Activated naive CD4-positive, alpha-beta T cell treated with Interleukin-2 at 50 U/mL for 16 hours (primary cell): Measurements from ENCODE around the gene DGLUCY.
"Not testable (repeated sequence)": the region's sequence is repeated elsewhere in the genome, so short reads cannot be mapped to it uniquely, and the experiment has no call there.

Source experiments
- DNase-seq: peaks from one replicate; pipeline ENCODE4 v3.0.0-alpha.2; 2020

The DGLUCY gene

DNA sequence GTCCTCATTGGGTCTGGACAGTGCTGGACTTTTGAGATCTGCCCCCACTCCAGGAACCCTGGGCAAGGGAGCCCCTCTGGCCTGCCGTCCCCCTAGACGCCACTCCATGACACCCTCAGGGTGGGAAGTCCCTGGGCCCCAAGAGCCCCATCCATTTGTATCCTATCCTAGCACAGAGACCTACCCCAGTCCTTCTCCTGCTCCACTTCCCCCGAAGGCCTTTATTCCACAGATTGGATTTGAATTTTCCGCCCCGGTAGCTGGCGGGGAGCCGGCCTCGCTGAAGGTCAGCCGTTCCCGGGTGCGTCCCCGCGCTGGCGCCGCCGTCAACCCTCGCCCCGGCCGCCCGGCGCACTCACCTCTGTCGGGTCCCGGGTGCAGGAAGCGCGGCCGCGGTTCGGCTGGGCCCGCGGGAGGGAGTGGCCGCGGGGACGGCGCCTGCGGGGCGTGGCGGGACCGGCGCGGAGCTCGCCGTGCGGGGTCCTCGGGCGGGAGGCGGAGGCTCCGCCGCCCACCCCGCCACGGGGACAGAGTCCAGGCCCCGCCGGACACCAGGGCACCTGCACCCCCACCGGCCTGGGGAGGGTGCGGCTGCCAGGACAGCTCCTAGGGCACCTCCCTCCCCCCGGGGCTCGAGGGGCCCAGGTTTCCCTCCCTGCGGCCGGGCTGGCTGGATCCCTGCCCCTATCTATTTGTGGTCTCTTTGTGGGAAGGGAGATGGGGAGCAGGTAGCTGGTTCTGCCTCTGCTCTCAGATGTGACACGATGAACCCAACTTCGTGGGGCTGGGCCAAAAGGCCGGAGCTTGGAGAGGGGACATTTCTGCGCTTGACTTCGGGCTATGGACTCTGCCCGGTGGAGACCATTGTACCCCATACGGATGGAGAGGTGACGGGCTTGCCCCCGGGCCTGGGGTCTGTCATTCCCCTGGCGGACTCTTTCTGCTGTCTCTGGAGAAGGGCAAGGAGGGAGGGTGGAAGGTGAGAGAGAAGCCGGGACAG lies 150.6 kb downstream of the DGLUCY start:
- DNase-seq, result no peak

DNA sequence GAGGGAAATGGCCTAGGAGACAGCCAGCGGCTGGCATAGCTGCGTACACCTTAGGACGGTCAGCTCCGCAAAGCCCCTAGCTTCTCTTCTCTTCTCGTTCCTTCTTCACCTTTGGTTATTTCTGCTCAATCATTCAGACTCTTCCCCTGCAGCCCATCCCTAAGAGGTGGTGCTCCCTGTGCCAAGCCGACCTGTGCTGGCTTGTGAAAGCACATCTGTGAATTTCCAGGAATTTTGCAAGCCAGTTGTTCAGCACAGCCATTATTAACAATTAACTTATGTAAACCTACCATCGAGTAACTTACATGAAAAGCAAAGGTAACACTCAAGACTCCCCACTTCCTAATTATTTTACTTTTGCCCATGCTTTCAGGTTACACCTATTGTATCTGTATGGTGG lies 151.5 kb downstream of the DGLUCY start:
- DNase-seq, result no peak

DNA sequence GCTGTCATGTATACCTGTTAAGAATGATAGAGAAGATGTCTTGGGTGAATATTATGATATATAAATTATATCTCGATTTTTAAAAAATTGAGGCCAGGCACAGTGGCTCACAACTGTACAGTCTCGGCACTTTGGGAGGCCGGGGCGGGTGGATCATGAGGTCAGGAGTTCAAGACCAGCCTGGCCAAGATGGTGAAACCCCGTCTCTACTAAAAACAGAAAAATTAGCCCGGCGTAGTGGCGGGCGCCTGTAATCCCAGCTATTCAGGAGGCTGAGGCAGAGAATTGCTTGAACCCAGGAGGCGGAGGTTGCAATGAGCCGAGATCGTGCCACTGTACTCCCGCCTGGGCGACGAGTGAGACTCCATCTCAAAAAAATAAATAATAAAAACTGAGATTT lies 152.4 kb downstream of the DGLUCY start:
- DNase-seq, result not testable (repeated sequence)

DNA sequence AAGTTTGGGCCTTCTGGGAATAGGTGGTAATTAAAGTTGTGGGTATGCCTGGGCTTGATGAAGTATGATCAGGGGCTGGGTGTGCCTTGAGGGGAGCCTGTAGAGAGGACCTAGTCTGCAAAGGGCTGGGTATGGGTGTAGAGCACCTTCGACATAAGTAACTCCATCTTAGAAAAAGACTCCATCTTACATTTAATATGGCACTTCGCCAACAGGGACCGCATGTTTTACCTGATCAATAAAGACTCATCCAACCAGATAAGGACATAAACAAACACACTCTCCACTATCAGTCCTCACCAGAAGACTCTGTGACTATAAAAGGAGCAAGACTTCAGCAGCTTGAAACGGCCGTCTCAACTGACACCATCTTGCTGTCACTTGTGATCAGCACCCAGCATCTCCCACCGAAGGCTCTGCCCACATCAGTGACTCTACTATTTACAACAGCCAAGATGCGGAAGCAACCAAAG lies 154.1 kb downstream of the DGLUCY start:
- DNase-seq, result no peak

DNA sequence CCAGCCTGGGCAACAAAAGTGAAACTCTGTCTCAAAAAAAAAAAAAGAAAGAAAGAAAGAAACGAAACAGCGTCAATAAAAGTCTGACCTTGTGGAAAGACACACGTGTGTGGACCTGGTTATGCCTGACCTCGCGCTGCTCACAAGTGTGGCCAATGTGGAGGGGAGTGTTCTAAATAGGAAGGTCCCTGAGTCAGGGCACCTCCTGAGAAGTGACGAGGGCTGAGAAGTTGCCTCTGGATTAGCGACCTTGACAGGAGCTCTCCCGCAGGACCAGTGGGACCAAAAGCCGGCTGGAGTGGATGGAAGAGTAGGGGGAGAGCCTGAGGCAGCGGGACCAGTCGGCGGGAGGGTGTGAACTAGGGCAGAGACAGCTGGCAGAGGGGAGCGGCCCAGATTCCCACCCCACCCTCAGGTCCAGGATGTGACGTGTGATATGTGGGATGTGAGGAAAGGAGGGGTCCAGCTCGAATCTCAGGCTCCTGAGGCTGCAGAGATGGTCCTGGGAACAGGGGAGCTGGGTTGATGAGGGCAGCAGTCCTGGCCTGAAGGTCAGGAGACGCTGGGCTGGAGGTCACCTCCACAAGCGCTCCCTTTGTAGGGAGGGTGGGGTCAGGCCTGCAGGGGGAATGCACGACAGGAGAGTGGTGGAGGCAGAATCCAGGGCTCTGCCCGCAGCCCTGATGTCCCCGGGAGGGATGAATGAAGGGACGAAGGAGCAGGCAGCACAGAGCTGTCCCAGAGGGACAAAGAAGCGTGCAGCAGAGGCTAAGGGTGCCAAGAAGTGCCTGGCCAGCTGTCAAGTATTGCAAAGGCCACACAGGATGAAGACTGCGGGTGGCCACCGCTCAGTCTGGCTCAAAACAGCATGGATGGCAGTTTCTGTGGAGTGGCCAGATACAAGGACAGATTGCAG lies 155.5 kb downstream of the DGLUCY start:
- no peak for DNase-seq

DNA sequence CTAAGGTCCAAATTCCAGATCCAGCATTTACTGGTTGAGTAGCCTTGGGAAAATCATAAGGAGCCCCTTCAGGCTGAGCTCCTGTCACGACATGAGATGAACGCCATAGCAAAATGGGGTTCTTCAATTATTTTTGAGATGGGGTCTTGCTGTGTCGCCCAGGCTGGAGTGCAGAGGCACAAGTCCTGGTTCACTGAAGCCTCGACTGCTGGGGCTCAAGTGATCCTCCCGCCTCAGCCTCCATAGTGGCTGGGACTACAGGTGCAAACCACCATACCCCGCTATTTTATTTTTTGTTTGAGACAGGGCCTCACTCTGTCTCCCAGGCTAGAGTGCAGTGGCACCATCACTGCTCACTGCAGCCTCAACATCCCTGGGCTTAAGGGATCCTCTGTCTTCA lies 156.3 kb downstream of the DGLUCY start:
- no peak for DNase-seq

DNA sequence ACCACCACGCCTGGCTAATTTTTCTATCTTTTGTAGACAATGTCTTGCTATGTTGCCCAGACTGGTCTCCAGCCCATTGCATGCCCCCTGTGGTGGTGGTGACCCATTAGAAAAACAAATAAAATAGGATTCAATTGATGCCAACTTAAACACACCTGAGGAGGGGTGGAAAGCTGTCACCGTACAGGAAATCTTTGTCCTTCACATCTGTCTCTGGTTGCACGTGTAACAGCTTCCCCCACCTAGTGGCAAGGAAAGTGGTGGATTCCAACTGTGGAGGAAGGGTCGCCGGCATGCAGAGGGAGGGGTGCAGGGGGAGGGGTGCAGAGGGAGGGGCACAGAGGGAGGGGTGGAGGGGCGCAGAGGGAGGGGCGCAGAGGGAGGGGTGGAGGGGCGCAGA lies 156.7 kb downstream of the DGLUCY start:
- no peak for DNase-seq

DNA sequence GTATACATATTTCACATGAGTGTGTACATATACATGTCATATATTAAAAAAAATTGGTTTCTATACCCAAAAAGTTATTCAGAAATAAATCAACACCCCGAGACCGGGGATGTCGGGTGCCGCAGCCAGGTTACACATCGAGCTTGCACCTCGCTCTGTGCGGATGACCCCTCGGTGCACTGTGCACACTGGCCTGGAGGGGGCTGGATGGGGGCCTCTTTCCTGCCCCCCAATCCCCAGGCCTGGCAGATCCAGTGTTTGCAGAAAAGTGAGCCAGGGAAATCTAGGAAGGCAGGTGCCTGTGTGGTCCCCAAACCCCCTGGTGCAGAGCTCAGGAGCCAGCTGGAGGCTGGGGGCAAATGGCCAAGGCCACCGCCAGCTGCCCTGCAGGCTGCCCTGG lies 157.8 kb downstream of the DGLUCY start:
- DNase-seq, result no peak

DNA sequence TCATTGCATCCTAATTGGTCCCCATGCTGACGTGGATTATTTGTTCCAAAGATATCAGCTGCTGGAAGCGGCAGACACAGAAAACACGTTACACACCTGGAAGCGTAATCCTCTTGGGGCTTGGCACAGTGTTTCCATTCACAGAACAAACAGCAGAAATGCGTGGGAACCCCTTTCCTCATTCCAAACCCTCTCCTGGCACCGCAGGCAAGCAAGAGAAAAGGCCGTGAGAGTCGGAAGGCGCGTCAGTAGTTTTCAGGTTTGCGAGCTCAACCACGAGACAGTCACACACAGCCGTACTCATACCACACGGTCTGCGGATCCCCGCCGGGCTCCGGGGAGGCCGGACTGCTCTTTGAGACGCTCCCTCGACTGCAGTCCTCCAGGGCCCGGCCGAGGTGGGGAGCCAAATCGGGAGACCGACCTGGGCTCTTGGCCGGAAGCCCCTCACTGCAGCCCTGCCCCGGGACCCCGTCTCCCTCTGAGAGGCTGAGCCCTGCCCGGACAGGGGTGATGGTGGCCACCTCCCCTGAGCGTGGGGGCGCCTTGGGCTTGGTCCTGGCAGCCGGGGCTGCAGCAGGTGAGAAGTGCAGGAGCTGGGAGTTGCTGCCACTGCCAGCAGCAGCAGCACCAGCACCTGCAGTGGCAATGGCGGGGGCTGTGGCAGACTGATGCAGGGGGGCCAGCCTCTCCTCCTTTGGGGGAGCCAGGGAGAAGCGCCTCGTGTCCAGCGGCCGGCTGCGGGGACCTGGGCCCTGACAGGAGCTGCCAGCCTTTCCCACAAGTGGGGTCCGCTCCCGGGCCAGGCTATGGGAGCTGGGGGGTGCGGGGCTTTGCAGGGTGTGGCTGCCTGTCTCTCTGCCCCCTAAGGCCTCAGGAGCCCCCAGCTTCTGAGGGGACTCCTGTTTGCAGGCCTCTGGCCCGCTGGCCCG lies 158.7 kb downstream of the DGLUCY start:
- no peak for DNase-seq

DNA sequence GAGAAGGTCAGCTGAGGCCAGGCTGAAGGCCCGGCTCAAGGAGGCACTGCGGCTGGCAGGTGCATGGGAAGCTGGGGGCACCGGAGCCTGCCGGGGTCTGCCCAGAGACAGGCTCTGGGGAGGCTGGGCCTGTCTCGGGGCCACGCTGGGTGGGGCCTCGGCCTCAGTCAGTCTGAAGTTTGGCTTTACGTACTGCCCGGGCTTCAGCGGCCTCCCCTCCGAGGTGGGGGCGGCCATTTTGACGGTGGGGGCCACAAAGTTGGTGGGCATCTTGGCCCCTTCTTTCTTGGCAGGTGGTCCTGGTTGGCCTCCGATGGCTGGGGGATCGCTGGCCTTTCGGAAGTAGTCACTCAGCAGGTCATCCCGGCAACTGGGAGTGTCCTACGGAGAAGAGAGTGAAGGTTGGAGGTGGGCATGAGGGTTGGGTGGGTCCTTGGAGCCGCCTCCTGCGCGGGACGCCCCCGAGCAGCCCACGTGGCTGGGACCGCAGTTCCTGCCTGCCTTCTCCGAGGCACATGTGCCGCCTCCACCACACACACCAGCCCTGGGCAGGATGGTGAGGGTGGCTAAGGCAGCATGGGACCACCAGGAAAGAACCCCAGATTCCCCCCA lies 159.5 kb downstream of the DGLUCY start:
- DNase-seq, result no peak

DNA sequence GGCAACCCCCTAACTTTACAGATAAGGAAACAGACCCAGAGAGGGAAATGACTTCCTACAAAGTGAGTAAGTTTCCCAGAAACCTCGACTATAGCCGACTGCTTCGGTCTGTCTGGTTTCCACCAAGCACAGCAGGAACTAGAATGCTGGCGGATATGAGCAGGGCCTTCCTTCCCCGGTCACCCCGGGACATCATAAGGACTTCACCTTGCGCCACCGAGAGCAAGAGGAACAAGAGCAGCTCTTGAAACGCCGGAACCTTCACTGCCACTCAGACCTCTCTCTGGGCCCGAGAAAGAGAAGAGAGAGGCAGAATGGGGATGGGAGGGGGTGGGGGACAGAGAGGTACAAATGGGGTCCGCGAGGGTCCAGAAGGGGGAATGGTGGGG lies 160.0 kb downstream of the DGLUCY start:
- no peak for DNase-seq

DNA sequence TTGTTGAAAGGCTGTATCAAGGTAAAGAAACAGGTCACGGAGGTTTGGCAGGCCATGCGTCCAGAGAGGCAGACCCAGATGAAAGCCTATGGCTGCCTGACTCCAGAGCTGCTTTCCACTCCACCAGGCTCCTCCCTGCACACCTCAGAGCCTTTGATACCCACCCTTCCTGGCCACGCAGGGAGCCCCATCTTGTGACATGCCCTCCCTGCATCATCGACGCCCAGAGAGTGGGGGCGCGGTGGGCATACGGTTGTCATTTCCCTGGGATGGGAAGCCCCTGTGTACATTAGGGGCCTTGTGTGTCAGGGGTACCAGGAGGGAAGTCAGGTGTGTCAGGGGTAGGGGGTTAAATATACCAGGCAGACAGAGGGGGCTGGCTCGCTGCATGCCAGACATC lies 160.9 kb downstream of the DGLUCY start:
- no peak for DNase-seq
